Right forelimb (tissue), 1 donor: ENCODE results near the gene NEK6.

Experiments used
- DNase-seq: peaks from one replicate; pipeline ENCODE4 v3.0.0-alpha.2; 2018

Gene NEK6

DNA sequence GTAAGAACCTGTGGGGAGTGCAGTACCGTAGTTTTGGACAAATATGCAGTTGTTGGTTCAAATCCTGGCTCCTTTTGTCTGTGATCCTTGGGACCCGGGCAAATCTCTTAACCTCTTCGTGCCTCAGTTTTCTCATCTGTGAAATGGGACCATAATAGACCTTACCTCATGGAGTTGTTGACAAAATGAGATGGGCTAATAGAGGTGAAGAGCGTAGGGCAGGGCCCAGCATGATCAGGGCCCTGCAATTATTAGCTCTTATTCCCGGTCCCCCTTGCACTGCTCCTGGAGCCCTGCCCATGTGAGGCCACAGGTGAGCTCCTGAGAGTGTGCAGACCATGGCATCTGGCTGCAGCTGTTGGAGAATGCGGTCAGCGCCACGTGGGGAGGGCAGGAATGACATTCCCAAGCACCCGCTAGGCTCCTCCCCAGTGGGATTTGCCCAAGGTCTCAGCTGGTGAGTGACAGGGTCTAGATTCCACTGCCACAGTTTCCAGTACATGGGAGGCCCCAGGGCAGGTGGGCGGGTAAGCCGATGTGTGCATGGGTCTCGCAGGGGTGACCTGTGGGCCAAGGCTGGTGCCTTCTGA, 41.0 kb downstream of the NEK6 start:
- DNase-seq, result no peak

DNA sequence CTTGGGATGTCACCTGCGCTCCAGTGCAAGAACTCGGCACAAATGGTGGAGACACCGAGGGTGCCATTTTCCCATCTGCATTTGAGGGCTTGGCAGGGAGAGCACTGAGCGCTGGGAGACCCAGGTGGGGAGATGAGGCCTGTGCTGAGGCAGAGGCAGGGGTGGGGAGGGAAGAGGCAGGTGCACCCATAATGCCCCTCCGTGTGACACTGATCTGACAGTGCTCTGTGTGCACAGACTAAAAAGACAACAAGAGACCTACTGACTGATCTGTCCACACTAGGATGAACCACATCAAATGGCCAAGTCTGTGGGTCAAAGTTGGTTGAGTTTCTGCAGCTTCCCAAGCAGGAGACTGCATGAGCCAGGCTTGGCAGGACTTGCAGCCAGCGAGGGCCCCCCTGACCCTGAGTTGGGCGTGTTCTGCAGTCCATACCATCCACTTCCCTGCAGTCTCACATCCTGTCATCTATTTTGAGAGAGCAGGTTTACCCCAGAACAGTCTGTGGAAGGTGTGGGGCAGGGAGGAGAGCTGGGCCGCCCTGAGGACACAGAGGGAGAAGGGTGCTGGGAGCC, 41.9 kb downstream of the NEK6 start:
- DNase-seq, result no peak

DNA sequence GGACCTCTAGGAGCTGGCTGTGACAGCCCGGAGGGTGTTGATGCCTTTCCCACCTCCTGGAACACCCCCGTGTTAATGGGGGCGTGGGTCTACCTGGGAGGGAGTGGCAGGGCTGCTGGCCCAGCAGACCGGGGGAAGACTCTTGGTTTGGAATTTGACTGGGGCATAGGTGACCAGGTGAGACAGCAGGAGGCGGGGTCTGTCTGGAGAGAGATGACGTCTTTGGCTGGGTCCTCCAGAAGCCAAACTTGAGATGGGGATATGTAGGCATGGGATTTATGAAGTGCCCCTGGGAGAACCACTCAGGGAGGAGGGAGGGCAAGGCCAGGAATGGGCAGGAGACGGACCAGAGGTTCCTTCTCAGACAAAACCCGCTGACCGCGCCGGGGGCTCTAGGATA, 42.6 kb downstream of the NEK6 start:
- no peak for DNase-seq

DNA sequence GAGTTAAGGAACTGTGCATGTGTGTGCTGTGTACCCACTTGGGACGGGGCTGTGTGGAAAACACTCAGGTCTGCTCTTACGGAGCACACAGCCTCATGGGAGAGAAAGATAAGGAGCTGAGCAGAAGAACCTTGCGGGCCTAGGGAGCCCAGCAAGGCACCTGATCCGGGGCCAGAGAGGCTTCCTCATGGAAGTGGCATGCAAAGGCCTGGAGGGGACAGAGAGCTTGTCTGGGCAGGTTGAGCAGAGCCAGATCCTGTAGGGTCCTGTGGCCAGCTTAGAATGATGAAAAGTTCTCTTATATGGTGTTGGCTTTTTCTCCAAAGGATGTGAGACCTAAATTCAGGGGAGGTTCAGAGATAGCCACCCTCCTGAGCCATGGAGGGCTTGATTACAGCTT, 45.2 kb downstream of the NEK6 start:
- DNase-seq, result no peak

DNA sequence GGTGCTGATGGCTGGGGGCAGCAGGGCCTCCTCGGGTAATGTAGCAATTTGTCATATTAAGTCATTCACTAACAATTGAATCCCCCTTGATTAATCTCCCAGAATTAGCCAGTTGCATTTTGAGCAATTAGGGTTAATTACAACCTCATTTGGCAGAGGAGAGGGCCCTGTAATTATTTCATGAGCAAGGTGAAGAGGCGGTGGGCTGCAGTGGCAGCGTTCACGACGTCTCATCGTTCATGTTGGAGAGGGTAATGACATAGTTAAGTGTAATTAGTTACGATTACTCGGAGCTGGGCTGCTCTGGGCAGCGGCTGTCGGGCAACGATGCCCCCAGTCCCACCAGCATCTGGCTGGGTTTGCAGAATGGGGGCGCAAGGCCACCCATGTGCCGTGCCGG, 46.0 kb downstream of the NEK6 start:
- DNase-seq, result no peak

DNA sequence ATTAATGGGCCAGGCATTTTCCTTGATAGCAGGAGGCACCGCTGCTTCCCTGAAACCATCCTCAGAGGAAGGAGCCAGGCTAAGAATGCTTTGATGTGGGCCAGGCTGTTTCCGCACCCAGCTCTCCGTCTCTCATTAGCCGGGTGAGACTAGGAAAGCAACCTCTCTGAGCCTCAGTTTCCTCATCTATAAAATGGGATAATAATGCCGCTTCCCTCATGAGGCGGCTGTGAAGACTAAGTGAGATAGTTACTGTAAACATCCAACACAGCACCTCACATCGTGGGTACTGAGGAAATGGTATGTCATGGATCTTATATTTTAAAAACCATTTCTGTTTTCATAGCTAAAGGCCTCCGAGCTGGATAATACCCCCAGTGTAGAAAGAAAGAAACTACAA, 46.5 kb downstream of the NEK6 start:
- DNase-seq, result no peak

DNA sequence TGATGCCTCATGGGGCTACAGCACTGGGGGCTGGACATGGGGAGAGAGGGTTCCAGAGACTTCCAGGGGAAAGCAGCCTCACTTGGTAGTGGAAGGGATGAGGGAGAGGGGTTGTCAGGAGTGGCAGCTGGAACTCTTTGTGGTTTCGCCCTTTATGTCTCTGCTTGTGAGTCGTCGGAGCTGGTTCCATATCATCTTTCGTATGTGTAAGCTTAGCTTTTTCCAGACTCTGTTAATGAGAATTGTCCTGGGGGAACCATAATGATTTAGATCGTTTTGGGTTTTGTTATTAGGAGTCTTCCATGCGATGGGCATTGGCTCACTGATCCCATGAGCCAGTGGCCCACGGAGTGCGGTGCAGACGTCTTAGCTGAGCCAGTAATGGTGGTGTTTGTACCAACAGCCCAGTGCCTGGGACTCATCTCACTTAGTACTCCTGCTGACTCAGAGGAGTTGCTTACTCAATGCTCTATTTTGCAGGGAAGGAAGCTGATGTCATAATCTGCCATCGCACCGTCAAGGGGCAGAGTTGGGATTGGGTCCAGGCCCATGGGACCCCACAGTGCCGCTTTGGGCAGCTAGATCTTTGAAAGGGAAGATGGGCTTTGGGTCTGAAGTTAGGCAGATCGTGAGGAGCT, 48.5 kb downstream of the NEK6 start:
- DNase-seq, result no peak

DNA sequence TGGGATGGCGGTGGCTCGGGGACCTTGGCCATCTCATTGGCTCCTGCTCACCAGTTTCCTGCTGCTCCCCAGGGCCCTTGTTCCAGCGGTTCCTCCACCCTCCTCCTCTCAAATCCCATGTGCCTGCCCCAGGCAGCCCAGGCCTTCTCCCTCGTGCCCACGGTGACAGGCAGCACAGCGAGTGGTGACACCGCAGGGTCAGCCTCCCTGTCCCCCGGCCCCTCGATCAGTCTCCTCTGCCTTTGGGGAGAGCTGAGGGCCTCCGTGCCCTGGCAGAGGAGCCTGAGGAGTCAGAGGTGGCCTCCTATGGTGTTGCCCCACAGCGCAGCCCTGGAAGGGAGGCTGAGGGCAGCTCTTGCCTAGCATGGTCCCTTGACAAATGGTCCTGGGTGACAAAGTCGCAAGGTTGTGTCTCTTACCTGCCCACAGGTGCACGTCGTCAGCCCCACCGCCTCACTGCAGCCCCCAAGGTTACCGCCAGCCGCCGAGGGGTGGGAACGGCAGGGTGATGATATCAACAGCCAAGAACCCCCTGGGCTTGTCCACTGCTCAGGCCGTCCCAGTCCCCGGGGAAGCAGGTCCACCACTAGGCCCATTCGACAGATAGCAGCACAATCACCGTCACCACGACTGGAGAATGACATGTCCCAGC, 49.8 kb downstream of the NEK6 start:
- DNase-seq, result no peak

DNA sequence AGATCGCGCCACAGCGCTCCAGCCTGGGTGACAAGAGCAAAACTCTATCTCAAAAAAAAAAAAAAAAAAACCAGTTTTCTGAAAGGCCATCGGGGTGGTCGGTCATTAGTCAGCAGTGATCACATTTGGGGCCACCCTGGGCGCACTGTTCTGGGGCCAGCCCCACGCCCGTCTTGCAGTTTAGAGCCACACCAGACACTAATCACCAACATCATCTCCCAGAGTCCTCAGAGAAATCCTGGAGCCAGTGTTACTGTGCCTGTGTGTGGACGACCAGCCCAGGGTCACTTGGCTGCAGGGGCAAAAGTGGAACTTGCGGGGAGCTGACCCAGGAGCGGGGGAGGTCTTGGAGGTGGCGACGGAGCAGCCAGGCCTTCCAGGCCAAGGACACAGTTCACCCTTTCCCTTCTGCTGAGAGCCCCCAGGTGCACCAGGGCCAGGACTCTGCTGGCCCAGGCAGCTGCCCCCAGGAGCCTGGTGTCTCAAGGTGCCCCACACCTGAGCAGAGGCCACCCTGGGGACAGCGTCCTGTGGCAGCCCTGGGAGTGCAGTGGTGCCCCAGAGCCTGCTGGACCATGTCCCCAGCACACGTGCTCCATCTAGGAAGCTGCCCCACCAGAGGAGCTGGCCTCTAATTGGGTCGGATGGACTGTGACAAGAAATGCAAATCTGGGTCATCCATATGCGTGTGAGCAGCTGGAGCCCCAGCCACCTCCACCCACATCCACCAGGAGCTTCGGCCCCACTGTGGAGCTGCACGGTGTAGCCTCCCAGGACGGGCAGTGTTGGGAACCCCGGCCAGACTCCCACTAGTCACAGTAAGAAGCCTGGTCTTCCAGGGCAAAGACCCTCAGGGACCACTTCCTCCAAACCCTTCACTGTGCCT, 51.1 kb downstream of the NEK6 start:
- no peak for DNase-seq

DNA sequence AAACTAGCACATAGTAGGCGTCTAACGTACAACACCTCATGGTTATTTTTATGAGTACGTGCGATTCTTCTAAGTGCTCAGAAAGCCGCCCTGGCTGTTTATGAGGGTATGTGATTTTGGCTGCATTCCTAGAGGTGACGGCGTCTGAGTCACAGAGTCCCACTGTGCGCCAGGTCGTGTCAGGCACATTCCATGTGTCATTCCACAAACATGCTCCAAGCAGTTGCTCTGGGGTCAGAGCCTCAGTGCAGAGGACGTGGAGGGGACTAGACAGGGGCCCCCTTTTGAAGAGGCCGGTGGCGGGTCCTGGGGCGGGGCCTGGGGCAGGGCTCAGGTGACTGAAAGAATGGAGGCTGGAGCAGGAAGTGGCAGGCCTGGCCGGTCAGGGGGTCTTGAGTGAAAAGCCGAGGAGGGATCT, 51.9 kb downstream of the NEK6 start:
- DNase-seq, result no peak

DNA sequence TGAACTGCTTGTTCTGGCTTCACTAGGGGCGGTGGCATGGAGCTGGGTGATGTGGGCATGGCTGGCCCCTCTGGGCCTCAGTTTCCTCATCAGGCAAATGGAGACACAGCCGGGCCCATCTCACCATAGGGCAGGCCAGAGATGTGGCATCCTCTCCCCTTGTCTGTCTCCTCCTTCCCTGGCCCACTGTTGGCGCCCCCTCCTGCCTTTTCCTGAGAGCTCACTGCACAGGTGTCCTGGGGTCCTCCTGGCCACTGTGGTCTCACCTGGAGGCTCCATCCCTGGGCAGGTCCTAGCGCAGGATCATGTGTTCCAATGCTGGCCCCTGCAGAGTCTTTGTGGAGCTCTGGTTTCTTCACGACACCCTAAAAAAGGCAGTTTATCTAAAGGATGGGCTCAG, 53.5 kb downstream of the NEK6 start:
- no peak for DNase-seq

DNA sequence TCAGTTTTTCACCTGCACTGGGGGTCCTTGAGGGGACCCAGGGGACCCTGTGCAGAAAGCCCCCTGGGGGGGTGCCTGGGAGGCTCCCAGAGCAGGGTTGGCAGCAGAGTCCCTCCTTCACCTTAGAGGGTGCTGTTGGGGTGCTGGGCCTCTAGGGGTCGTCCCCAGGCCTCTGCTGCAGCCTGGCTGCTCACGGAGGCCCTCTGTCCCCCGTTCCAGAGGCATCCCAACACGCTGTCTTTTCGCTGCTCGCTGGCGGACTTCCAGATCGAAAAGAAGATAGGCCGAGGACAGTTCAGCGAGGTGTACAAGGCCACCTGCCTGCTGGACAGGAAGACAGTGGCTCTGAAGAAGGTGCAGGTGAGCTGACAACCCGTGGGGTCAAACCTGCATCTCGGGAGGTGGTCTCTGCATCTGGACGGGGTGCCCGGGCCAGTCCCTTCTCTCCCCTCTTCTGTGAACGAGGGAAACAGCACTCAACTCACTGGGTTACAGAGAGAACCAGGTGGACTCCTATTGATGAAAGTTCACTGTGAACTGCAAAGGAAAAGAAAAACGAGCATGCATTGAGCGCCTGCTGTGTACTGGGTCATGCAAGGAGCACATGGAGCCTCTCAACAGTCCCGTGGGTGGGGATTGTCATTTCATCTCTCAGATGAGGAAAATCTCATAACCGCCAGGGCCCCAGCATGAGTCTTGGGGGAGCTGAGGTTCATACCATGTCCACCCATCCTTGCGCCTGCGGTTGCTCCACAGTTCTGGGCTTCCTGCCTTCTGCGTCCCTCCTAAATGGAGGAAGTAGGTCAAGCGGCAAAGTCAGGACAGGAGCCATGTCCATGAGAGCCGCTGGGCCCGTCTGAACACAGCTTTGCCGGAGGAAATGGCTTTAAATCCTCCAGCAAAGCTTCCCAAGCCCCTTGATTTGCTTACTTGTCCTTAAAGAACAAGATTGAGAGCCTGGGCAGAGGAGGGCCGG, 54.8 kb downstream of the NEK6 start:
- no peak for DNase-seq

DNA sequence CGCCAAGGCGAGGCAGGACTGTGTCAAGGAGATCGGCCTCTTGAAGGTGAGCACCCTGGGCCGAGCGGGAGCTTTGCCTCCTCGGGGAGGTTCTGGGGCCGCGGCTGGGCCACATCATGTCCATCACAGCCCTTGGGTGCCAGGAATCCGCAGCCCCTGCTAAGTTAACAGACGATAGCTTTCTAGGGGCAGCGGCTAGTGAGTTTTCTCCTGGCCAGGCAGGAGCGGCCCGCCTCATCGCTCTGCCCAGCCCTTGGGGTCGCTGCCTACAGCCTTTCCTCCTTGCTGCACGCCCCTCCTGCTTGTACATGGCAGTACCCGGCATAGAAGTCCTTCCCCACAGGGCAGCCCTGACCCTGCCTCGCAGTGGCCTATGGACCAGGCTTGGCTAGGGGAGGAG, 56.2 kb downstream of the NEK6 start:
- no peak for DNase-seq

DNA sequence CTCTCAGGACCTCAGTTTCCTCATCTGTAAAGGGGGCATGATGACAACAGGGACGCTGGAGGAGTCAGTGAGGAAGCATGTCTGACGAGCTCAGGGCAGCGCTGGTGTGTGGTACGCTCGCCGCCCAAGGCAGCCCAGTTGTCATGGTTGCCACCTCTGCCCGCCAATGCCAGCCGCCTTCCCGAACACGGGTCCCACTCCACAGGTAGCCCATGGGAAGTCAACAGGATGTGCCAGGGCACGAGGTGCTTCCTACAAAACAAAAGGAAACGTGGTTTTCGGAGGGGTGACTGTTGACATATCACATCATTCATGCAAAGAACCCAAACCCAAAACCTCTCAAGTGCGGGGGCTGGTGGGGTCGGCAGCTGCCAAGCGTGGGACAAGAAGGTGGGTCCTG, 58.1 kb downstream of the NEK6 start:
- DNase-seq, result no peak

DNA sequence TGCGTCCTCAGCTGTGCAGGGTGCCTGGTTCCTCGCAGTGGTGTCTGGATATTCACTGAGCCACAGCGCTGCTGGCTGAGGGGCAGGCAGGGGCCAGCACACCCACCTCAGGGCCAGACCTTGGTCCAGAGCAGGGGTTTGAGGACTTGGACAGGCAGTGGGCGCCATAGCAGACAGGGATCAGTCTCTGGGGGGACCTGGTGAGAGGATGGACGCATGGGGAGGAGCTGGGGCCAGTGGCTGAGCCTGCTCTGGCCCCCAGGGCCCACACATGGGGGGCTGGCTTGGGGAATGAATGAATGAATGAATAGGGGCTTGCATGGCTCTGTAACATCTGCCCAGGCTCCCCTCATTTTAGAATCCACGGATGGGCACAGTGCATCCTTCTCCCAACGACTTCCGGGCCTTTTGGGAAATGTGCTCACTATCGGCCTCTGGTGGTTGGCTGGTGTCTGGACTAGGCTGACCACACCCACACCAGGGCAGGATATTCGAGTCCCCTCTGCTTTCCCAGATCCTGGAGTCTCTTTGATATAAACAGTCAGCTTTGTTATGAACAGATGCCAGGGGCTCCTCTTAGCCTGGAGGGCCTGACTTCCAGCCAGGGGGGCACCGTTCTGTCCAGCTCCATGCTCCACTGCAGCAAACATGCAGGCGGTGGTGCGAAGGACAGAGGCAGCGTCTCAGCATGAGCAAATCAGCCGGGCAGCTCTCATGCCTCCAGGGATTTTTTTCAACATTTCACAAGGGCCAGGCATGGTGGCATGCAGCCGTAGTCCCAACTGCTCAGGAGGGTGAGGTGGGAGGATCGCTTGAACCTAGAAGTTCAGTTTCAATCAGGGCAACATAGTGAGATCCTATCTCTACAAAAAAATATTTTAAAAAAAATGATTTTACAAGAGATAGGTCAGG, 62.6 kb downstream of the NEK6 start:
- DNase-seq, result peak; percentile 75

DNA sequence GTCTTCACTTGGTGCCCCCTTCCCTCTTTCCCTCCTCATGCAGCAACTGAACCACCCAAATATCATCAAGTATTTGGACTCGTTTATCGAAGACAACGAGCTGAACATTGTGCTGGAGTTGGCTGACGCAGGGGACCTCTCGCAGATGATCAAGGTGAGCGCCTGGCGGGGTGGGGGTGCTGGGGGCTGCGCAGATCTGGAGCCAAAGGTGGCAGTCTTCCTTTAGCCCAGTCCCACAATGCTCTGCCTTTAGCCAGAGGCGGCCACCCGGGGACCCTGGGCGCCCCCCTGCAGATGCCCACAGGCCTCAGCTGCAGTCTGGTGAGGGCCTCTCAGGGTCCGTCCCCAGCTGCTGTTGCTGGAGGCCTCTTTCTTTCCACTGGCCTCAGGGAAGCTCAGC, 63.7 kb downstream of the NEK6 start:
- DNase-seq, result no peak

DNA sequence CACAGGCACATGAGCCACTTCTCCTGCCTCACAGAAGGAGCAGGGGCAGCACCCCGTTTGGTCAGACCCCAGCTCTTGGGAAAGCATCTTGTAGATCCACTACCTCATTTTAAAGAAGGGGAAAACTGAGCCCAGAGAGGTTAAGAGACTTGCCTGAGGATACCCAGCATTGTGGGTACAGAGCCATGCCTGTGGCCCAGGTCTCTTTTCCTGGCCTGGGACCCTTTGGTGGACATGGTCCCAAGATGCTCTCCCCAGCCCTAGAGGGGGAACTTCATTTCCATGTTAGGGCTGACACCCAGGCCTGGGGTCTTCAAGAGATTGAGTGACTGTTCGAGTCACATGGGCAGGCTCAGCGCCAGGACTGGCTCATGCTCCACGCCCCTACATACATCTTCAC, 64.2 kb downstream of the NEK6 start:
- no peak for DNase-seq

DNA sequence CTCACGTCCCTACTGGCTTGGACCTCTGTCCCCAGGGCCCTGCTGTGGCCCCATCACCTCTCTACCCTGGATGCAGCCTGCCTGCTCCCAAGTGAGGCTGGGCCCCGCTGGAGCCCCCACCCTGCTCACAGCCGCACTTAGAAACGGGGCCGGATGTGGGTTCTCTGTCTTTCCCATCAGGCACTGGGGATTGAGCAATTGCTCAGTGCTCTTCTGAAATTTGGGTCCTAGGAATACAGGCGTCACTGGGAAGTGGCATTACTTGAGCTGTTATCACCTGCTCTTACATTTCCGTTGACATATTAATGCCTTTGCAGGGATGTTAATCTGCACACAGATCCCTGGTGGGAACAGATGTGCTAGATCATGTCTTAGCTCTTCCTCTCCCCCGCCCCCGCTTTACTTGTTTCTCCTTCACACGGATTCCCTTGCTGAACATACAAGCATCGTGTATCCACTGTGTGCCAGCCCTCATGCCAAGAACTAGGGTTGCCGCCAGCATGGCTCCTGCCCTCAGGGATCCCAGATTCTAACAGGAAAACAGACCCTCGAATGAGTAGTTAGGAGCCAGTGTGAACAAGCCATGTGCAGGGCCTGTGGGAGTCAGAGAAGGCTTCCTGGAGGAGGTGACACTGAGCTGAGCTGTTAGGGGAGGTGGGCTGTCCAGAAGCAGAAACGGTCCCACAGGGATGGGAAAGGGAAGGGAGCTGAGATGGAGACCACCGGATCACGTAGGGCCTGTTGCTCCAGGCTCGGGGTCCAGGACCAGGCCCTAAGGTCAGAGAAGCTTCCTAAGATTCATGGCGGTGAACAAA, 65.1 kb downstream of the NEK6 start:
- DNase-seq, result no peak

DNA sequence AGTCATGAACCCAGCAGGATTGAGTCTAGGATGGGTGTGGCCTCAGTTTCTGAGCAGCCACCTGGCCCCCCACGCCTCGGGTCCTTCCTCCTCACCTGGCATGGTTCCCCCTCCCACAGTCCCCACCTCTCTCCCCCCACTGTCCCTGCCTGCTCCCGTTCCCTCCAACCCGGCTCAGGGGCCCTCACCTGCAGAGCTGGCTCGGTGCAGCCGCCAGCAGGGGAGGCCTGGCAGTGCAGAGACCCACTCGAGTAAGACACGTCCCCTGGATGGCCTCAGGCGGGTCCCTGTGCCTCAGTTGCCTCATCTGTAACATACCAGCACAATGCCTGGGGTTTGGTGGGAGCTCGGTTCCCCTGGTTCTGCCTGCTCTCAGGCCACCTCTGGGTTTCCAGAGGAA, 66.2 kb downstream of the NEK6 start:
- no peak for DNase-seq

DNA sequence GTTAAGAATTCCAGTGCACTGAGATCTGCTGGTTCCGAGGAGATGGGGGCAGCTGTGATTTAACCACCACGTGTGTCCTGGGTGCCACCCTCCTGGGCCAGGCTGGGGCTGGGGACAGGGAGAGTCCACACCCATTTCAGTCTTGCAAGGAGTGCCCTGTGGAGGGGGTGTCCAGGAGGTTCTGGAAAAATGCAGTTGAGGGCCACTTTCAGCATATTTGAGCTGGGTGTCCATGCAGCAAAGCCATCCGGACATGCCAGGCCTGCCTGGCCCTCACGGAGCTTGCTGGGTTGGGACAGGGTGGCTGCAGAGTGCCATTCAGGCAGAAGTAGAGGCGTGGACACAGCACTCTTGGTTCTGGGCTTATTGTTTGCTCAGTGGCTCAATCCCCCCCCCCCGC, 68.1 kb downstream of the NEK6 start:
- DNase-seq, result no peak
